OCI-LY1 (cell line): ENCODE results near the gene RHEB.

Experiments
- CTCF ChIP-seq: fragments of 200-600 bp; sonication (generic), shearing (Covaris generic); IDR thresholded peaks from 2 replicates; pipeline ENCODE4 v1.5.1; 2017; ENCODE audit warnings: mild to moderate bottlenecking, antibody characterized with exemption, low read length, moderate library complexity, mixed read lengths
- EZH2 ChIP-seq: fragments of 200-600 bp; sonication (generic), shearing (Covaris generic); IDR thresholded peaks from 2 replicates; pipeline ENCODE4 v1.8.0; 2017; ENCODE audit warnings: borderline replicate concordance, mixed run types, mild to moderate bottlenecking, antibody characterized with exemption, low read length, moderate library complexity, mixed read lengths

GRCh38 chr7:151553356-151553755 is 33.7 kb upstream of the RHEB start:
- TF ChIP-seq CTCF (no peak), EZH2 (no peak)
